GM10266 (cell line): ENCODE data around the gene LINGO4.

Experiments
- DNase-seq: peaks from one replicate; pipeline ENCODE4 v3.0.0; 2012; ENCODE audit errors: extremely low spot score
- TF ChIP-seq, protein P1 (sequence below): IDR thresholded peaks from 2 replicates; pipeline ENCODE4 v1.5.1; 2012; ENCODE audit warnings: mild to moderate bottlenecking, low read depth; ENCODE audit not compliant: control insufficient read depth, insufficient read depth; ENCODE audit errors: missing control alignments

LINGO4 gene

DNA sequence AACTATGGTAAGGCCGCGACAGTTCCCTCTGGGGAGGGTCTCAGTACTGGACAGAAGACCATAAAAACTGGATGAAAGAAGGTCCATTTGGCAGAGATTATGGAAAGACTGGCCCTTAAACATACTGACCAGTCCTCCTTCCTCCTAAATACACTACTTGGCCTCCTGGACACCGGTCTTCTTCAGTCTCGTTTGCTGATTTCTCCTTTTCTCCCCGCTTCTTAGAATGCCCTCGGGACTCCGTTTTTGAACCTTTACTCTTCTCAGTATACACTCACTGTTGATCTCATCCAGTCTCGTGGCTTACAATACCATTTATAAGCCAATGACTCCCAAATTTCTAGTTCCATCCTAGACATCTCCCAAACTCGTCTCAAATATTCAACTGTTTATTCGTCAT is 41.2 kb downstream of the LINGO4 start:
- no peak for DNase-seq
- TF ChIP-seq, protein P1, sequence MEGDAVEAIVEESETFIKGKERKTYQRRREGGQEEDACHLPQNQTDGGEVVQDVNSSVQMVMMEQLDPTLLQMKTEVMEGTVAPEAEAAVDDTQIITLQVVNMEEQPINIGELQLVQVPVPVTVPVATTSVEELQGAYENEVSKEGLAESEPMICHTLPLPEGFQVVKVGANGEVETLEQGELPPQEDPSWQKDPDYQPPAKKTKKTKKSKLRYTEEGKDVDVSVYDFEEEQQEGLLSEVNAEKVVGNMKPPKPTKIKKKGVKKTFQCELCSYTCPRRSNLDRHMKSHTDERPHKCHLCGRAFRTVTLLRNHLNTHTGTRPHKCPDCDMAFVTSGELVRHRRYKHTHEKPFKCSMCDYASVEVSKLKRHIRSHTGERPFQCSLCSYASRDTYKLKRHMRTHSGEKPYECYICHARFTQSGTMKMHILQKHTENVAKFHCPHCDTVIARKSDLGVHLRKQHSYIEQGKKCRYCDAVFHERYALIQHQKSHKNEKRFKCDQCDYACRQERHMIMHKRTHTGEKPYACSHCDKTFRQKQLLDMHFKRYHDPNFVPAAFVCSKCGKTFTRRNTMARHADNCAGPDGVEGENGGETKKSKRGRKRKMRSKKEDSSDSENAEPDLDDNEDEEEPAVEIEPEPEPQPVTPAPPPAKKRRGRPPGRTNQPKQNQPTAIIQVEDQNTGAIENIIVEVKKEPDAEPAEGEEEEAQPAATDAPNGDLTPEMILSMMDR: no peak

DNA sequence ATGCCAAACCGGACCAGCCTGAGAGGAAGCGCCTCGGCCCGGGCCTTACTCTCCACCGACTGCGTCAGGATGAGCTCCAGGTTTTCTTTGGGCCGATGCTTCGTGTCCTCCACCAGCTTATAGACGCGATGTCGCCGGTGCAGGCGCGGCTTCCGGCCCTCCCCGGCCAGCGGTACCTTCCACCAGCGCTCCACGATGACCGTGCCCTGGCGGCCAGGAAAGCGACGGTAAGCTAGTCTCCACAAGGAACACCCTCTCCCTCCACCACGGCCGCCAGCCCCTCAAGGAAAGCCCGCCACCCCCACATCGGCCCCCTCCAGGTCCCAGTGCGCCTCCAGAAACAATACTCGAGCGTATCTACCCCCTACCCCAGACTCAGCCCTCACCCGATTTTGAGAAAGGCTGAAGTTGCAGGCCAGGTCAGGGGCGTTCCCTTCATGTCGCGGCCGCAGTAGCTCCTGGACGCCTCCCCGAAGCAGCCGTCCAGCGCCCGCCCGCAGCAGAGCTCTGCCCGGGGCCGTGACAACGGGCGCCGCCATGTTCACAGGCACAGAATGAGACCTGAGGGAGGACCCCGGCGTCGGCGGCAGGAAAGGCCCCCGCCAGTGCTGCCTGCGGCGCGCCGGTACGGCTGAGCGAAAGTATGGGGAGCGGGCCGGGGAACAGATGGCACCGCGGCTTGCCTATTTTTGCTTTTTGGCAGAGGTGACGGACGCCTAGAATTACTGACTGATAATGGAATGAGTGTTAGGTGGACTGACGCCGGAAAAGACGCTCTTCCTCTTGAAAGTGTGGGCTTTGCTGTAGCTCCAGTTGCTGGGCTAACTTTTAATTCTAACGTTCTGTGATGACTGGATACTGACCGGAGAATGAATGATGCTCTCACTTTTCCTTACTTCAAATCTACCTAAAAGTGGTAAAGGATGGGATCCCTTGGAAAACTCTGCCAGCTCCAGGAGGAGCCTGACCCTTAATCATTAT is 42.0 kb downstream of the LINGO4 start, which contains the start of gene MRPL9:
Gene MRPL9 (minus strand): TSS at position 556 of the 981 bp plus-strand sequence. CDS start 17 bp downstream, at position 539.
- TF ChIP-seq, protein P1: no peak
- DNase-seq: peak; percentile 92

DNA sequence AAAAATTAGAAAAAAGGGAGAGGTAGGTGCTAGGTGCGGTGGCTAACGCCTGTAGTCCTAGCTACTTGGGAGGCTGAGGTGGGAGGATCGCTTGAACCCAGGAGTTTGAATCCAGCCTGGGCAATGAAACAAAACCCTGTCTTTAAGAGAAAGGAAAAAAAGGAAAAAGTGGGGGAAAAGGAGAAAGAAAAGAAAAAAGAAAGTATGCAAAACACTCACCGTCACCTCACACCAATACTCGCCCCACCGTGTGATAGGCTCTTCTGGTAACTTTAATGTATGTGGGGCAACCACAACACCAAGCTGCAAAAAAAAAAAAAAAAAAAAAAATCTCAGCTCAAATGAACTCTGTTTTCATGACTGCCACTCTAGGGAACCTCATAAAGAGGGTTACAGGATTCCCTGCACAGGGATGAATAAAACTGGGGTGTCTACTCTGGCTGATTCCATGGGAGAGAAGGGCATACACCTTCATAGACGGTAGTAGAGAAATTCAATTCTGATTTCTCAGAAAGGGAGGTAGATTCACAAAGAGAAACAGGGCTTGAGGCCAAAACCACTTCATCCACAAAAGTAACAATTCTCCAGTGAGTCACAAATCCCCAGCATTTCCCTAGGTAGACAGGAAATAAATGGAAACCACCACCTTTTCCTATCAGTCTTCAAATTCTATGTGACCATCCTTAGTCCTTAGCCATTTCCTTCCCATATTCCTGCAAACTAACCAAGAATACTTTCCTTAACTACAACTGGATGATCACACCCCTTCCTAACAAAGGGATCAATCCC is 44.4 kb downstream of the LINGO4 start:
- DNase-seq: no peak
- TF ChIP-seq, protein P1: no peak

DNA sequence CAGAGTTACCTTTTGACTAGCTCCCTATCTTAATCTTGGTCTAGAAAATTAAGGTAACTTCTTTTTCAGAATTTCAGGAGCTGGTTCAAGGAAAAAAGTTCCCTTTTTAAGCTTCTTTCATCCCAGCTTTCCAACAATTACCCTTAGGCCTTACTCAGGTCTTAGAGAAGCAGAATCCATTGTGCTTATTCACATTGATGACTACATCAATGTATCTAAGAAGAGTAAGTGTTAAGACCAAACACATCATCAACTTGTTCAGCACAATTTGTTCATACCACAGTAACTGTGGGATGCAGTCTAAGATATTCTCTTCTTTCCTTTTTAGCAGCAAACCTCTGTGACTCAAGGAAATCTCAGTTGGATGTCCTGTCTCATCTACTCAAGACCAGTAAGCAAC is 46.0 kb downstream of the LINGO4 start:
- TF ChIP-seq, protein P1: no peak
- DNase-seq: no peak

DNA sequence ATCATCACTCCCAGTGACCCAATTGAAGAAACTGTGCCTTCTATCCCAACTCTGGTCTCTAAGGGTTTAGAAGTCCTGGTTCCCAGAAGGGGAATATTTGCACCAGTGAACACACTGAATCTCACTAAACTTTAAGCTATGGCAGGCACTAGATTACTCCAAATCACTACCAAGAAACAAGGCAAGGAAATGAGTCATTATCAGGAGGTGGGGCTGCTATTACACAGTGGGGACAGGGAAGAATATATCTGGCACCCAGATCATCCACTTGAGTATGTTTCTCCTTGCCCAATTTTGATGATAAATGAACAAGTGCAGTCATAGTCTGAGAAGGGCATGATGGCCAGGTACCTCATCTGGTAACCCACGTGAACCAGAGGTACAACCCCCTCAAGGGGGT is 48.9 kb downstream of the LINGO4 start:
- no peak for DNase-seq
- TF ChIP-seq, protein P1: no peak
